Measurements from ENCODE around the gene PIP4K2A.

PIP4K2A gene

DNA sequence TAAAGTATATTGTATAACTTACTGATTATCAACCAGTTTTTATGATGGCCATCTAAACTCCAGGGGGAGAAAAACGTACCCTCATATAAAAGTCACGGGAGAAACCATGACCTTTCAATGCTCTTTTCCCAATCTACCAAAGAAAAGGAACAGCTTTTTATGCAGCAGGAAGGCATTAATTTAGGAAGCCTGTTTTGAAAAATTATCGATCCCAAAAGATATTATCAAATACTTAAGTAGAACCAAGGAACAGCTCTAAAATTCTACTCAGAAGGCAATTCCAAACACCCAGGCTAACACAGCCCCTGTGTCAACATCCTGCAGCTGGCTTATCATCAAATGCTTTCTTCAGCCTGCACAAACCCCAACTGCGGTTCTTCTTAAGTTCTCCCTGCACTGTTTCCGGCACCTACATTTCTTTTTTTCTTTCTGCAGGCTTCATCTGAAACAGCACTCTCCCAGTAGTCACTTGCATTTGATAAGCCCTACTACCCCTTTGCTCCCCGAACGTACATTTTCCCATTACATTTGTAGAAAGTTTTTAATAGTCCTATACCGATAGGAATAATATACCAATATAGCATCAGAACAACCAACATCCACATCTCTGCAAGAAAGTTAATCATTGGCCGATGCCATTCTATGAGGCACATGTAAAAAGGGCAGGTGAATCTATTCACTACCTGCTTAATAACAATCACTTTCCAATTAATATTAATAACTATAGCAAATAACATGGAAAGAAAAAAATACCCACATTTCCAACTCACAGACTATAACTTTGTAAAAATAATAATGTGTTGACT is 47.9 kb downstream of the PIP4K2A start:
- Histone ChIP-seq H3K27ac (ENCODE audit: low read depth, low read length, severe bottlenecking) (peak overlapping the region; percentile 1), H3K4me3 (ENCODE audit: extremely low read depth, insufficient read depth, low read length, poor library complexity, severe bottlenecking) (no peak overlapping the region), H3K4me1 (ENCODE audit: control insufficient read depth, insufficient read depth, low read length, poor library complexity, severe bottlenecking) (peaks cover 9% of the 10 kb centered on the region), H3K9me3 (ENCODE audit: control insufficient read depth, low read length) (no peaks in the 10 kb centered on the region), H3K36me3 (ENCODE audit: control insufficient read depth, insufficient read depth, low read length) (no peaks in the 10 kb centered on the region)
- WGBS, 2 experiments (ENCODE audit: insufficient coverage in 2 of 2): 71 to 85% methylated on average over 1 to 4 of the region's 9 CpGs

DNA sequence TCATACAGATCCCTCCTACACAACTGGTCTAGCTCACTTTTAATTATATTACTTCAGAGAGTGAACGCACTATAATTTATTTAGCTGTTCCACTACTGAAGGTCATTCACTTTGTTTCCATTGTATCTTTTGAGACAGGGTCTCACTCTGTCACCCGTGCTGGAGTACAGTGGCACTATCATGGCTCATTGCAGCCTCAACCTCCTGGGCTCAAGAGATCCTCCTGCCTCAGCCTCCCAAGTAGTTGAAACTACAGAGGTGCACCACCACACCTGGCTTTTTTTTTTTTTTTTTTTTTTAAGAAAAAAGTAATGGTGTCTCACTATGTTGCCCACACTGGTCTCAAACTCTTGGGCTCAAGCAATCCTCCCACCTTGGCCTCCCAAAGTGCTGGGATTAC is 49.0 kb downstream of the PIP4K2A start:
- Histone ChIP-seq H3K36me3 (ENCODE audit: control insufficient read depth, insufficient read depth, low read length) (no peaks in the 10 kb centered on the region), H3K4me1 (ENCODE audit: control insufficient read depth, insufficient read depth, low read length, poor library complexity, severe bottlenecking) (peaks cover 13% of the 10 kb centered on the region), H3K9me3 (ENCODE audit: control insufficient read depth, low read length) (no peaks in the 10 kb centered on the region), H3K4me3 (ENCODE audit: extremely low read depth, insufficient read depth, low read length, poor library complexity, severe bottlenecking) (no peak overlapping the region), H3K27ac (ENCODE audit: low read depth, low read length, severe bottlenecking) (no peak overlapping the region)
- WGBS, 2 experiments (ENCODE audit: insufficient coverage in 2 of 2): 93 to 100% methylated on average over 2 of the region's 2 CpGs

- 65 to 78% methylated on average over 4 of the region's 6 CpGs for WGBS, 2 experiments (ENCODE audit: insufficient coverage in 2 of 2)
- peak overlapping the region; percentile 3 for H3K27ac ChIP-seq (ENCODE audit: low read depth, low read length, severe bottlenecking)
- H3K4me1 ChIP-seq (ENCODE audit: control insufficient read depth, insufficient read depth, low read length, poor library complexity, severe bottlenecking): peaks cover 31% of the 10 kb centered on the region
- no peaks in the 10 kb centered on the region for H3K36me3 ChIP-seq (ENCODE audit: control insufficient read depth, insufficient read depth, low read length)
- H3K4me3 ChIP-seq (ENCODE audit: extremely low read depth, insufficient read depth, low read length, poor library complexity, severe bottlenecking): no peak overlapping the region
- H3K9me3 ChIP-seq (ENCODE audit: control insufficient read depth, low read length): no peaks in the 10 kb centered on the region
Observed at GRCh38 chr10:22662733-22663330, 51.5 kb downstream of the PIP4K2A start.

GRCh38 chr10:22659866-22660265 is 54.5 kb downstream of the PIP4K2A start:
- H3K4me1 ChIP-seq (ENCODE audit: control insufficient read depth, insufficient read depth, low read length, poor library complexity, severe bottlenecking): peaks cover 26% of the 10 kb centered on the region
- no peak overlapping the region for H3K27ac ChIP-seq (ENCODE audit: low read depth, low read length, severe bottlenecking)
- no peaks in the 10 kb centered on the region for H3K9me3 ChIP-seq (ENCODE audit: control insufficient read depth, low read length)
- WGBS, 2 experiments (ENCODE audit: insufficient coverage in 2 of 2): 93 to 94% methylated on average over 7 to 8 of the region's 8 CpGs
- no peaks in the 10 kb centered on the region for H3K36me3 ChIP-seq (ENCODE audit: control insufficient read depth, insufficient read depth, low read length)
- no peak overlapping the region for H3K4me3 ChIP-seq (ENCODE audit: extremely low read depth, insufficient read depth, low read length, poor library complexity, severe bottlenecking)

DNA sequence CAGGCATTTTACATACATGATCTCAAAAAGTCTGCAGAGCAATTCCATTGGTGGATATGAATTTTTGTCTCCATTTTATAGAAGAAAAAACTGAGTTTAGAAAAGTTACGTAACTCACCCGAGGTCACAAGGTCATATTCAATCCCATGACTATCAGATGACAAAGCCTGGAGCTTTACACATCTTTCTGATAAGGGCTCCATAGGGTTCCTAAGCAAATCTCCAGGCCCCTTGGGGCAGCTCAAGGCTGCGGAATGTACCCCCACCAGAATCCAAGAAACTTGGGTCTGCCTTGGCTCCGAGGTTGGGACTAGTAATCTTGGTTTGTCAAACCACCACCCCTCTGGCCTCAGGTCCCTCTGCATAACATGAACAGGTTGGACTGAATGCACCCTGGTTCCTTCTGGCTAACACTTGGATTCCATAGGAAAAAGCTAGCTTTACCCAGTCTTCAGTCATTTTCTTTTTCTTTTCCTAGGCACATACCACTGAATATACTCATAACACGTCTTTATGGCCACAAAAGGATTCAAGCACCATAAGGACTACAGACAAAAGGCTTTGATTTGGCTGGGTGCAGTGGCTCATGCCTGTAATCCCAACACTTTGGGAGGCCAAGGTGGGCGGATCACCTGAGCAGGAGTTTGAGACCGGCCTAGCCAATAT is 55.5 kb downstream of the PIP4K2A start:
- Histone ChIP-seq H3K9me3 (ENCODE audit: control insufficient read depth, low read length) (no peaks in the 10 kb centered on the region), H3K4me3 (ENCODE audit: extremely low read depth, insufficient read depth, low read length, poor library complexity, severe bottlenecking) (no peak overlapping the region), H3K4me1 (ENCODE audit: control insufficient read depth, insufficient read depth, low read length, poor library complexity, severe bottlenecking) (peaks cover 26% of the 10 kb centered on the region), H3K27ac (ENCODE audit: low read depth, low read length, severe bottlenecking) (no peak overlapping the region), H3K36me3 (ENCODE audit: control insufficient read depth, insufficient read depth, low read length) (no peaks in the 10 kb centered on the region)
- 84 to 86% methylated on average over 3 to 4 of the region's 7 CpGs for WGBS, 2 experiments (ENCODE audit: insufficient coverage in 2 of 2)

- Histone ChIP-seq H3K4me3 (ENCODE audit: extremely low read depth, insufficient read depth, low read length, poor library complexity, severe bottlenecking) (no peak overlapping the region), H3K36me3 (ENCODE audit: control insufficient read depth, insufficient read depth, low read length) (peaks cover 6% of the 10 kb centered on the region), H3K9me3 (ENCODE audit: control insufficient read depth, low read length) (no peaks in the 10 kb centered on the region), H3K27ac (ENCODE audit: low read depth, low read length, severe bottlenecking) (peak overlapping the region; percentile 23), H3K4me1 (ENCODE audit: control insufficient read depth, insufficient read depth, low read length, poor library complexity, severe bottlenecking) (peaks cover 26% of the 10 kb centered on the region)
- WGBS, 2 experiments (ENCODE audit: insufficient coverage in 2 of 2): no CpG with 5 or more reads among the region's 5 CpGs
Observed at GRCh38 chr10:22657566-22658225, 56.7 kb downstream of the PIP4K2A start.

- Histone ChIP-seq H3K9me3 (ENCODE audit: control insufficient read depth, low read length) (no peaks in the 10 kb centered on the region), H3K4me1 (ENCODE audit: control insufficient read depth, insufficient read depth, low read length, poor library complexity, severe bottlenecking) (peaks cover 26% of the 10 kb centered on the region), H3K27ac (ENCODE audit: low read depth, low read length, severe bottlenecking) (peak overlapping the region; percentile 18), H3K36me3 (ENCODE audit: control insufficient read depth, insufficient read depth, low read length) (peaks cover 8% of the 10 kb centered on the region), H3K4me3 (ENCODE audit: extremely low read depth, insufficient read depth, low read length, poor library complexity, severe bottlenecking) (no peak overlapping the region)
- WGBS, 2 experiments (ENCODE audit: insufficient coverage in 2 of 2): 100% methylated on average over 3 of the region's 4 CpGs
Observed at GRCh38 chr10:22657024-22657423, 57.4 kb downstream of the PIP4K2A start.

DNA sequence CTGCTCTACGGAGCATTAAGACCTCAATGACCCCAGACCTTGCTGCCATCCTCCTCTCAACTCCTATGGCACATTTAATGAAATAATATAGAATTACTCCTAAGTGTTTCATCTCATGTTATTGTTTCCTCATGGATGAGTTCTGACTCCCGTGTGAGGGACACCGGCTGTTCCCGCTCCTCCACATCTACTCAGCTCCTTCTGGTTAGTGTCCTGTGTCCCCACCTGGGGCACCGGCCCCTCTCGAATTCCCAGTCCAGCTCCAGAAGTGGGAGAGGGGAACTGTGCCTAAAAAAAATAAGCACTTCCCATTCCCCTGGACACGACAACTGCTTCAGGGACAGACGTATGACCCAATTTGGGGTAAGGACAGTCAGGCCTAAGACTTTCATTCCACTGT is 58.3 kb downstream of the PIP4K2A start:
- peaks cover 8% of the 10 kb centered on the region for H3K36me3 ChIP-seq (ENCODE audit: control insufficient read depth, insufficient read depth, low read length)
- no peaks in the 10 kb centered on the region for H3K9me3 ChIP-seq (ENCODE audit: control insufficient read depth, low read length)
- WGBS, 2 experiments (ENCODE audit: insufficient coverage in 2 of 2): 97 to 100% methylated on average over 2 to 5 of the region's 8 CpGs
- H3K4me3 ChIP-seq (ENCODE audit: extremely low read depth, insufficient read depth, low read length, poor library complexity, severe bottlenecking): no peak overlapping the region
- H3K4me1 ChIP-seq (ENCODE audit: control insufficient read depth, insufficient read depth, low read length, poor library complexity, severe bottlenecking): peaks cover 26% of the 10 kb centered on the region
- no peak overlapping the region for H3K27ac ChIP-seq (ENCODE audit: low read depth, low read length, severe bottlenecking)

DNA sequence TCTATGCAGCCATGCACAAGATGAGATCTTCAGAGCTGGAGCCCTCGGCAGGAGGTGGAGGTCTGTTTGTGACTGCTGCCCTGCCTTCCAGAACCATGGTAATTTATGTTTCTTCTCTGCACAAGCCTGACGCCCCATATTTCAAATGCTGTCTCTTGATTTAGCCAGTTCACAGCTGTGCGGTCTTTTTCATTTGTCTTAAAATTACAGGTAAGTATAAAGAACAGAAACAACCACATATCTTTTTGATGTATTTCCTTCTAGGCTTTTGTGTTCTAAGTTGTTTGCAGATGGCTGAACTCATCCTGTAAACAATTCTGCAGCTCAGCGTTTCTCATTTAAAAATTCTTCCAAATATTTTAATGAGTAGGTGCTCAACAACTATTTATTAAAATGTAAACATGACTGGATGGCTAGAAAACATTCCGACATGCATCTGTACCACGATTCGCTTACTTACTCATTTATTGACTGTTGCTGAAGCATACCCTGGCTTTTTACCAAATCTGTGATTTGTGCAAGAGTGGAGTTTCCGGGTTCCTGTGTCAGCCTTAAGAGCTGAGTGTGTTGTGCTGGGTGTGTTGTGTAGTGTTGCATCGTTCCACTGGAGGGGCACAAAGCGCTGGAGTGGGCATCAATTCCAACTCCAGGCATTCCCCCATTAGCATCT is 58.9 kb downstream of the PIP4K2A start:
- 87 to 100% methylated on average over 2 to 4 of the region's 10 CpGs for WGBS, 2 experiments (ENCODE audit: insufficient coverage in 2 of 2)
- Histone ChIP-seq H3K9me3 (ENCODE audit: control insufficient read depth, low read length) (no peaks in the 10 kb centered on the region), H3K36me3 (ENCODE audit: control insufficient read depth, insufficient read depth, low read length) (peaks cover 8% of the 10 kb centered on the region), H3K4me3 (ENCODE audit: extremely low read depth, insufficient read depth, low read length, poor library complexity, severe bottlenecking) (no peak overlapping the region), H3K27ac (ENCODE audit: low read depth, low read length, severe bottlenecking) (no peak overlapping the region), H3K4me1 (ENCODE audit: control insufficient read depth, insufficient read depth, low read length, poor library complexity, severe bottlenecking) (peaks cover 23% of the 10 kb centered on the region)

DNA sequence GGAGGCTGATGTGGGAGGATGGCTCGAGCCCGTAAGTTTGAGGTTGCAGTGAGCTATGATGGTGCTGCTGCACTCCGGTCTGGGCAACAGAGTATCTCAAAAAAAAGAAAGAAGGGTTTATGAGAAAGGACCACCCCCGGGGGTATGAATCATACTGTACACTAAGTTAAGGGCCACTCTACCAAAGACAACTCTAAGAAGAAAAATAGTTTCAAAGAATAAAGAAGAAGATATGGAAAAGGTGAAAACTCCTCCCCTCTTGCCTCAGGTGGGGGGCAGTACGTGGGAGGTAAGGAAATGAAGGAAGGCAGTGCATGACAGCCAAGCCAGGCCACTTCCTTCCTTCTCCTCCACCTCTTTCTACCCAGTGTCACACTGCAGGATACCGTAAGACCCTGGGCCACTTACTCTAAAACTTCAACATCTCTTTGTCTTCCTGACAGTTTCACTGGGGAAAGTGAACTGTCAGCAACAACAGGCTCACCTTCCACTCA is 61.3 kb downstream of the PIP4K2A start:
- WGBS, 2 experiments (ENCODE audit: insufficient coverage in 2 of 2): 95 to 100% methylated on average over 1 to 3 of the region's 6 CpGs

More for the DNA sequence above, 61.3 kb downstream of the PIP4K2A start:
- Histone ChIP-seq H3K4me3 (ENCODE audit: extremely low read depth, insufficient read depth, low read length, poor library complexity, severe bottlenecking) (no peak overlapping the region), H3K4me1 (ENCODE audit: control insufficient read depth, insufficient read depth, low read length, poor library complexity, severe bottlenecking) (peaks cover 26% of the 10 kb centered on the region), H3K9me3 (ENCODE audit: control insufficient read depth, low read length) (no peaks in the 10 kb centered on the region), H3K27ac (ENCODE audit: low read depth, low read length, severe bottlenecking) (no peak overlapping the region), H3K36me3 (ENCODE audit: control insufficient read depth, insufficient read depth, low read length) (peaks cover 8% of the 10 kb centered on the region)

Measured in mesodermal cell (in vitro differentiated cells).